ENCODE data around the gene FBXW10B.

DNA sequence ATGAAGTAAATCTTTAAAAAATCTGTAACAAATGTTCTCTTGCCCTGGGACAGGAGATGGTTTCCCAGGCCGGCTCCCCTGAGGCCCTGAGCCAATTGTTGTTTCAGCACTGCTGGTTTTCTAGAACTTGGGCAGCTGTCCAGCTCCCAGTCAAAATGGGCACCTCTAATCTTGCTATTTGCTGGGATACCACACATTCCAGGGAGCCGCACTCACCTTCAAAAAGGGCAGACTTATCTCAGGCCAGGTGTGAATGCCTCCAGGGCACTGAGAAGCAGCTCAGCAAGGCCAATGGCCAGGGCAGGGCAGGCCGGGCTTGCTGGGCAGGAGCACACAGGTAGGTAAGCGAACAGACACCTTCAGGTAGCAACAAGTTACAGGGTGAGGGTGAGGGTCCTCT is 40.2 kb upstream of the FBXW10B start:
- TF ChIP-seq CTCF (IDR thresholded peaks at IDR 0.05; ENCODE audit: low read depth, low read length, missing input control) (no peak), REST (IDR thresholded peaks at IDR 0.05) (no peak)
- TF ChIP-seq, protein P1, sequence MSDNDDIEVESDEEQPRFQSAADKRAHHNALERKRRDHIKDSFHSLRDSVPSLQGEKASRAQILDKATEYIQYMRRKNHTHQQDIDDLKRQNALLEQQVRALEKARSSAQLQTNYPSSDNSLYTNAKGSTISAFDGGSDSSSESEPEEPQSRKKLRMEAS (IDR thresholded peaks at IDR 0.05), result no peak

All from liver (tissue), 2 donors.